Stimulated activated CD8-positive, alpha-beta memory T cell treated with anti-CD3 and anti-CD28 coated beads, Interleukin-7, amount 100 ng/mL, for 4 hours (primary cell): ENCODE measurements around the gene BTBD16.

Experiments
- DNase-seq, 2 donors: peaks; one replicate each; pipeline ENCODE4 v3.0.0-alpha.2; 2020; ENCODE audit warnings: low read depth in 2 of 2

The BTBD16 gene

GRCh38 chr10:122373721-122374120 is 102.6 kb downstream of the BTBD16 start:
- DNase-seq, result no peak

DNA sequence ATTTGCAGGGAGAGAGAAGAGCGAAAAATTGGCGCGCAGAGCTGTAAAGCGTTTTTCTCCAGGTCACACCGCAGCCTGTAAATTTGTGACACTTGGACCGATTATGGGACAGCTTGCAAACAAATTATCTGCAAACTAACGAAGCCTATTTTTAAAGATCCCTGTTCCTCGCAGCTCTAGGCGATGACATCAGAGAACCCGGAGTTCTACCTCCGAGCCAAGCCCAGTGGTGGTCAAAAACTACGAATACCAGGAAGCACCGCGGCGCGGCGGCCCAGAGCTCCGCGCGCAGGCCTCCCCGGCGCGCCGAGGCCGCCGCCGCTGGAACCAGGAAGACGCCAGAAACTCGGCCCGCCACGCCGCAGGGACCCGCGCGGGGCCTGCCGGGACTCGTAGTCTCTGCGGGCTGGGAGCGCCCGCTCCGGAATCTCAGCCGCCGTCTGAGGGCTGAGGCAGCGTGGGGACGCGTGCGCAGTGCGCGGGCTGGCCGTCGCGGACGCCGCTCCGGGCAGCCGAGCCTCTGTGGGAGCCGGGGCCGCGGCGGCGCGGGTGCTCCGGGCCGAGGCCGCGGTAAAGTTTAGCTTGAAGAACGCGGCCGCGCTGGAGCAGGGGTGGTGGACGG is 103.3 kb downstream of the BTBD16 start, which contains the start of gene PLEKHA1:
TSS of gene PLEKHA1 (plus strand) at position 472 of the 622 bp plus-strand sequence. CDS start 18,493 bp downstream, outside the sequence.
- DNase-seq, result peak; percentile 86 to 94

DNA sequence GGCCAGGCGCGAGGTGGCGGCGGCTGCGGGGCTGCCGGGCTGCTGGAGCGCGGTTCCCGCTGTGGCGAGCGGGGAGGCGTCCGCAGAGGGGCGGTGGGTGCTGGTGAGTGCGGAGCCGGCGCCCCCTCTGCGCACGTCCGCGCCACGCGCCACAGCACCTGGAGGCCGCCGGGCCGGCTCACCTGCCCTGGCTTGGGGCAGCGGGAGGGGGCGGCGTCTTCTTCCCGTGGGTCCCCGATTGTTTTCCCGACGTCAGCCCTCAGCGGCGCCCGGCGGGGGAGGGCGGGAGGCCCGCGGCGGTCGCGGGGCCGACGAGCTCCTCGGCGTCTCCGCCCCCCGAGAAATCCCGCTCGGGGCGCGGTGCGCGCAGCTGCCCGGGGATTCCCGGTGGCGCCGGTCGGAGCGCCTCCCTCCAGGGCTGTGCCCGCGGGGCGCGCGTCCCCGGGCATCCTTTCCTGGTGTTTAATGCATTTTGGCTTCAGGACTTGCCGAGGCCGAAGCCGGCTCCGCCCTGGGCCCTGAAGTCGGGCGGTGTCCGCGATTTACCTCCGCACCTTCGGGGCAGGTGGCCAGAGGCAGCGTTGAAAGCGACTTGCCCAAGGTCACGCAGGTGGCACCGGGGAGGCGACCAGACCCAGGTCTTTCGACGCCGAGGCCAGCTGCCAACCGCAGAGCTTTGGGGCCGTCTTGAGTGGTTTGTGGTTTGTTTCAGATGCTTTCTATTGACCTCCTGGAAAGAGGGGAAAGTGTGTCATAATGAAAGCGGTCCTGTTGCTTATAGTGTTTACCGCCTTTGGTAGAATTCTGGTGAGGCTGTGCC is 104.0 kb downstream of the BTBD16 start:
- peak; percentile 46 to 73 for DNase-seq

GRCh38 chr10:122375679-122376160 is 104.6 kb downstream of the BTBD16 start:
- DNase-seq, result no peak

DNA sequence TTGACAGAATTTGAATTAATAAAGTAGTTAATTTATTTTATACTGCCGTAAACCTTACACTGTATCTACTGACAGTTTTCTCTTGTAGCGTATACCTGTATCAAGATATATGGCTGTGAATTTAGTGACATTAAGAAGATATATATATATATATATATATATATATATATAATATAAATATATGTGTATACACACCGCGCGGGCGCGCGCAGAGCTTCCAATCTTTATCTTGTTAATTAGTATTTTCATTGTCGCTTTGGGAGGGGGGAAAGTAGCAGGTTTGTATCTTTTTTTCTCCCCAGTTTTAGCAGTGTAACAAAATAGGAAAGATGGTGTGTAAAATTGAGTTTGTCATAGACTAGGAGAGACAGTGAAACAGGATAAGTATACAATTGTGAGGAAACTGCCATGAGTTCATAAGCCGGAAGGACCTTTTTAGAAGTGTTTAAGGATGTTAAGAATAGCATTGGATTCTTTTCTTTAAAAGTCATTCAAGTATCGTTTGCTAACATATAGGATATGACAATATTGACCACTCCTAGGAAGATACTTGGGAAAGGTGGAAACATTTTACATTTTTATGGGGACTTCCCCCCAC is 105.4 kb downstream of the BTBD16 start:
- DNase-seq, result no peak

- DNase-seq, result no peak
Measured at GRCh38 chr10:122379041-122379440, 107.9 kb downstream of the BTBD16 start.

GRCh38 chr10:122379537-122379936 is 108.4 kb downstream of the BTBD16 start:
- no peak for DNase-seq

DNA sequence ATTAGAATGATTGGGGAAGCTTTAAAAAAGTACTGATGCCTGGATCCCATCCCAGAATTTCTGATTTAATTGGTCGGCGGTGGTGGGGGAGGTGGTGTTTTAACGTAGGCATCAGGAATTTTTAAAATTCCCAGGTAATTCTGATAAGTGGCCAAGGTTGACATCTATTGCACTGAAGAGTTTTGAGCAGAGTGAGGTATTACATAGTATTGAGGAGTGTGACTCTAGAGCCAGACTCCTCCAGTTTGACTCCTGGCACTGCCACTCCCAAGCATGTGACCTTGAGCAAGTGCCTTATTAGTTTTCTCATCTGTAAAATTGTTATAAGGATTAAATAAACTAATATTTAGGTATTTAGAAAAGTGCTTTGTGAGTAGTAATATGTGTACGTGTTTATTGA is 109.6 kb downstream of the BTBD16 start:
- DNase-seq, result no peak

GRCh38 chr10:122381680-122382079 is 110.6 kb downstream of the BTBD16 start:
- no peak for DNase-seq

GRCh38 chr10:122386514-122386913 is 115.4 kb downstream of the BTBD16 start:
- no peak for DNase-seq

DNA sequence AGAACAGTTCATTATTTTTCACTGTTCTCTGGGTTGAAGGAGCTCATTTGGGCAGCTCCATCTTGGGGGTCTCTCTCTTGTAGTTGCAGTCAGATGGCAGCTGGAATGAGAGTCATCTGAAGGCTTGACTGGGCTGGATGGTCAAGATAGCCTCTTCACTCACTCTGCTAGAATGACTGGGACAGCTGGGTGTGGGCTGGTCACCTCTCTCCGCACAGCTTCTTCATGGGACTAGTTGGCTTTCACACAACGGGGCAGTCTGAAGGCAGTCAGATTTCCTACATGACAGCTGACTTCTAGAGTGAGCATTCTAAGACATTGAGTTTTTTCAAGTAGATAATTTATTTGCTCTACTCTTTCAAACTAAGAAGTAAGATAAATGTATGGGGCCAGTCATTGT is 116.5 kb downstream of the BTBD16 start:
- DNase-seq, result no peak
